HepG2 (cell line): ENCODE measurements around the gene AAMP. TPM values are rescaled to one million over a fixed set of nuclear protein-coding genes. Genes with fewer than 3 reads are reported as not detected.

Source experiments
- CTCF ChIP-seq: sonication (generic); formaldehyde crosslinking; IDR thresholded peaks from 2 replicates; pipeline ENCODE4 v1.5.0; 2020; ENCODE audit warnings: mild to moderate bottlenecking, missing genetic modification reagents, moderate library complexity
- ESRRA ChIP-seq: sonication (generic); formaldehyde crosslinking; IDR thresholded peaks from 2 replicates; pipeline ENCODE4 v1.5.1; 2020; ENCODE audit warnings: mild to moderate bottlenecking, low read depth, missing genetic modification reagents
- FIP1L1 ChIP-seq: fragments of 200-400 bp; formaldehyde crosslinking; IDR thresholded peaks from 2 replicates; pipeline ENCODE4 v1.6.1; 2018; ENCODE audit warnings: low read depth, mild to moderate bottlenecking, low read length, moderate library complexity, borderline replicate concordance; ENCODE audit not compliant: insufficient read depth
- GABPB1 ChIP-seq: IDR thresholded peaks from 2 replicates; pipeline ENCODE4 v1.6.1; 2016; ENCODE audit warnings: mild to moderate bottlenecking, missing genetic modification reagents, moderate library complexity, missing compliant biosample characterization
- HMGXB4 ChIP-seq, 2 experiments: sonication (generic) in 1 of 2; formaldehyde crosslinking in 1 of 2; IDR thresholded peaks; 2 replicates each; pipeline versions ENCODE4 v1.4.0 to v1.6.1; 2018 to 2020; ENCODE audit warnings: missing genetic modification reagents in 2 of 2, borderline replicate concordance in 1 of 2, low read depth in 1 of 2, mild to moderate bottlenecking in 1 of 2, missing biosample characterization in 1 of 2
- MLXIP ChIP-seq: sonication (generic); formaldehyde crosslinking; IDR thresholded peaks from 2 replicates; pipeline ENCODE4 v1.9.0; 2021; ENCODE audit warnings: missing genetic modification reagents, borderline replicate concordance
- PATZ1 ChIP-seq: sonication (generic); formaldehyde crosslinking; IDR thresholded peaks from 2 replicates; pipeline ENCODE4 v1.4.0; 2020; ENCODE audit warnings: missing genetic modification reagents
- SATB2 ChIP-seq: sonication (generic); formaldehyde crosslinking; IDR thresholded peaks from 2 replicates; pipeline ENCODE4 v1.5.0; 2020; ENCODE audit warnings: missing genetic modification reagents
- SETDB1 ChIP-seq: sonication (generic); formaldehyde crosslinking; IDR thresholded peaks from 2 replicates; pipeline ENCODE4 v1.5.1; 2020; ENCODE audit warnings: missing genetic modification reagents, mild to moderate bottlenecking, borderline replicate concordance
- THRA ChIP-seq: sonication (generic); formaldehyde crosslinking; IDR thresholded peaks from 2 replicates; pipeline ENCODE4 v1.4.0; 2020; ENCODE audit warnings: missing genetic modification reagents, borderline replicate concordance
- ZNF143 ChIP-seq: sonication (generic); formaldehyde crosslinking; IDR thresholded peaks from 2 replicates; pipeline ENCODE4 v1.4.0; 2020; ENCODE audit warnings: missing genetic modification reagents
- ZNF333 ChIP-seq: sonication (generic); formaldehyde crosslinking; IDR thresholded peaks from 2 replicates; pipeline ENCODE4 v1.4.0; 2020; ENCODE audit warnings: mild to moderate bottlenecking, missing genetic modification reagents, borderline replicate concordance
- ZNF510 ChIP-seq: sonication (generic); formaldehyde crosslinking; IDR thresholded peaks from 2 replicates; pipeline ENCODE4 v1.4.0; 2020; ENCODE audit warnings: low read depth, mild to moderate bottlenecking, missing genetic modification reagents
- ZXDC ChIP-seq: sonication (generic); formaldehyde crosslinking; IDR thresholded peaks from 2 replicates; pipeline ENCODE4 v1.5.0; 2020; ENCODE audit warnings: mild to moderate bottlenecking, missing genetic modification reagents
- polyA plus RNA-seq, 8 experiments: library from polyadenylated mRNA; depleted of rRNA in 3 of 8; stranded (reverse) in 7 of 8; unstranded in 1 of 8; fragments of >200 nt; fragmentation: Illumina TruSeq in 4 of 8; extraction: Trizol in 4 of 8; gene quantifications; 2 replicates each; pipeline versions ENCODE4 v1.2.1 to v1.2.3, GENCODE V29; 2011 to 2016; ENCODE audit warnings: low read depth in 4 of 8, missing spikeins in 1 of 8, mixed read lengths in 1 of 8; ENCODE audit not compliant: insufficient read depth in 1 of 8
- total RNA-seq, 5 experiments: library from RNA; depleted of rRNA; stranded (reverse); fragments of >200 nt; fragmentation: Illumina TruSeq; extraction: Trizol; gene quantifications; 2 replicates each; pipeline ENCODE4 v1.2.3, GENCODE V29; 2016; ENCODE audit warnings: low read depth in 1 of 5

Gene AAMP
- total and polyA plus RNA-seq, 2 of the 13 experiments (the other 11 are each of a cell fraction or from before 2014, with no cell fraction given) = 110 to 186 TPM

GRCh38 chr2:218284106-218284811 is 14.3 kb upstream of the AAMP start (continued):
- TF ChIP-seq ZXDC (no peak), HMGXB4 (CRISPR knock-in tag; IDR thresholded peaks at IDR 0.05; ENCODE audit: borderline replicate concordance in 1 of 2, low read depth in 1 of 2) (no peak; a peak in 1 of 4 replicates), ZNF510 (CRISPR knock-in tag) (no peak), SETDB1 (CRISPR knock-in tag) (no peak), ESRRA (peak; percentile 28; the same call in 1 of the 2 replicates), ZNF333 (CRISPR knock-in tag) (no peak), THRA (CRISPR knock-in tag) (no peak), GABPB1 (CRISPR knock-in tag) (peak; percentile 11; the same call in 1 of the 2 replicates), ZNF143 (CRISPR knock-in tag) (no peak), MLXIP (CRISPR knock-in tag) (no peak), FIP1L1 (no peak), PATZ1 (CRISPR knock-in tag) (peak; percentile 77), SATB2 (CRISPR knock-in tag) (no peak), CTCF (CRISPR knock-in tag) (no peak)
